GM12864 (cell line): ENCODE measurements around the gene NEK3.
"Not testable (repeated sequence)": the region's sequence is repeated elsewhere in the genome, so short reads cannot be mapped to it uniquely, and the experiment has no call there.

Experiments
- DNase-seq: peaks from one replicate; pipeline ENCODE4 v3.0.0-alpha.2; 2011; ENCODE audit warnings: low read depth
- H3K4me3 ChIP-seq: 2 replicates; pipeline ENCODE4 v1.5.1; 2011; ENCODE audit warnings: mild to moderate bottlenecking, low read depth, low read length, control low read depth
- CTCF ChIP-seq: IDR thresholded peaks from 2 replicates; pipeline ENCODE4 v1.5.1; 2011; ENCODE audit warnings: low read depth, mild to moderate bottlenecking, moderate library complexity, low read length, control low read depth, inconsistent platforms; ENCODE audit errors: missing control alignments

Gene NEK3

GRCh38 chr13:52187029-52187423 lies 27.6 kb upstream of the NEK3 start:
- no peak for DNase-seq
- no peak overlapping the region for H3K4me3 ChIP-seq
- TF ChIP-seq CTCF = no peak

DNA sequence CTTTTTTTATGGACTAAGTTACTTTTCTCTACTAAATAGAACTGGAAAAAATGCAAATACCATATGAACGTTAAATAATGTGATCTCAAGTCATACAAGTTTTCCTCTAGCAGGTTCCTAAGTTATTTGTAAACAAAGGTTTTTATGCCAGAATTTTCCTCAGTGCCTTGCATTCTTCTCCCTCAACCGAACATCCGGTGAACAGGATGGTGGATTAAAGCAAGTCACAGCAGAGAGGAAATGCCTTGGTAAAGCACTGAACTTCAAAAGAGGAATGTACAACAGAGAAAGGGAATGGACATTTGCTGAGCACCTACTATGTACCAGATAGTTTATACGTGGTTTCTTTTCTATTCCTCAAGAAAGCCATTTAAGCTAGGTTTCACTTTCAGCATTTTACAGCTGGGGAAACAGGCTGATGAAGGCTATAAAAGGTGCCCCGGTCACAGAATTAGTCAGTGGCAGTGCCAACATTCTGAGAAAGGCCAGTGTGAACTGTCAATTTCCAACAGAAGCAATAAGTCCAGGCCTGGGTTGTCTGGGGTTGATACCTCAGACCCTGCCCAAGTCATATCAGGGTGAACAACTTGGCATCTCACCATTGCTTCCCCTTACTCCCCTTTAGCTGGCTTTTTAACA lies 22.0 kb upstream of the NEK3 start:
- not testable (repeated sequence) for H3K4me3 ChIP-seq, DNase-seq

GRCh38 chr13:52179925-52180324 lies 20.5 kb upstream of the NEK3 start:
- no peak overlapping the region for H3K4me3 ChIP-seq
- TF ChIP-seq CTCF = no peak
- no peak for DNase-seq

GRCh38 chr13:52177276-52177675 lies 17.9 kb upstream of the NEK3 start:
- TF ChIP-seq CTCF = no peak
- no peak for DNase-seq
- no peak overlapping the region for H3K4me3 ChIP-seq

DNA sequence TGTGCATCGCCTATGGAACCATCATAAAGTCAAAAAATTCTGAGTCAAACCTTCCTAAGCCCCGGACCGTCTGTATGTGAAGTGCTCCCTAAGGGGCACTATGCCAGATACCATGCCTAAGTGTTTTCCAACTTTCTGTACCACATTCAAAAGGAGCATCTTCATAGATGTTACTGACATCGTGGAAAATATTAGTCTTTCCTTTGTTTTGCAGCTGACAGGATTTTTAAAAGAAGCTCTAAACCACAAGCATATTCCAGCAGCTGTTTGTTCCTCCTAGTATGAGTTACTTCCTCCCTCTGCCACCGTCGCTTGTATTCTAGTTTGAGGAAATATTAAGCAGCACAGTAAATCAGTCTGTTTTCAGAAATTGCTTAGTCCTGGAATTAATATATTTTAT lies 14.6 kb upstream of the NEK3 start:
- not testable (repeated sequence) for DNase-seq, H3K4me3 ChIP-seq

DNA sequence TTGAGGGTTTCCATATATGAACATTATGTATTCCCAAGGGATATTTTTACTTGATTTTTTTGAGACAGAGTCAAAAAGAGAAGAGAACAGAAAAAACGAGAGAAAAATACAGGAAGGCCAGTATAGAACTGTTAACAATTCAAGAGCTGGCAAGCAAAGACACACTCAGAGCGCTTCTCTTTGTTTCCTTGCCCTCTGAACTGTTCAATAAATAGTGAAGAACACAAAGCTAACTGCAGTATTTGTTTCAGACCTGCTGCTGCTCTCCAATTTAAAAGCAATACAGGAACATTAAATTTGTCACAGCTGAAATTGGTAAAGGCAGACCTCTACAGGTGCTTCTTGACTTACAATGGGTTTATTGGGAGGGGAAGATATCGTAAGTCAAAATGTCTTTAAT lies 14.0 kb upstream of the NEK3 start:
- TF ChIP-seq CTCF = no peak
- H3K4me3 ChIP-seq = no peak overlapping the region
- DNase-seq = no peak

GRCh38 chr13:52171686-52172085 lies 12.3 kb upstream of the NEK3 start:
- H3K4me3 ChIP-seq, DNase-seq: not testable (repeated sequence)

- H3K4me3 ChIP-seq, DNase-seq: not testable (repeated sequence)
Observed at GRCh38 chr13:52170828-52171391, 11.5 kb upstream of the NEK3 start.

DNA sequence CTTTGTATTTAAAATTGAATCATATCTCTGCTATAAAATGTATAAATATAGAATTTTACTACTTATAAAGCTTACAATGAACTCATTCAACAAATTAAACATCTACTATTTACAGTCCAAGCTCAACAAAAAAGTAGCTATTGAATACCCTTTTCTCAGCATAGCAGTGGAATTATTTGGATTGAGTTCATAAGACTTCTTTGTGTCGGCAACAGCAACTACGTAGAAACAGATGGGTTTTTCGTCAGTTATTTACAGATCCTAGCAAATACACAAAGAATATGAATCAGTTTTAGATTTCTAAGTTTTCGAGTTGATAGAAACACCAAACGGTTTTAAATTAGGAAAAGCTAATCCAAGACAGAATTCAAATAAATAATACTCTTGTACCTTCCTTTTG lies 10.4 kb upstream of the NEK3 start:
- no peak for DNase-seq
- TF ChIP-seq CTCF = no peak
- no peak overlapping the region for H3K4me3 ChIP-seq
